ENCODE results near the gene ARIH2.

ARIH2 gene

DNA sequence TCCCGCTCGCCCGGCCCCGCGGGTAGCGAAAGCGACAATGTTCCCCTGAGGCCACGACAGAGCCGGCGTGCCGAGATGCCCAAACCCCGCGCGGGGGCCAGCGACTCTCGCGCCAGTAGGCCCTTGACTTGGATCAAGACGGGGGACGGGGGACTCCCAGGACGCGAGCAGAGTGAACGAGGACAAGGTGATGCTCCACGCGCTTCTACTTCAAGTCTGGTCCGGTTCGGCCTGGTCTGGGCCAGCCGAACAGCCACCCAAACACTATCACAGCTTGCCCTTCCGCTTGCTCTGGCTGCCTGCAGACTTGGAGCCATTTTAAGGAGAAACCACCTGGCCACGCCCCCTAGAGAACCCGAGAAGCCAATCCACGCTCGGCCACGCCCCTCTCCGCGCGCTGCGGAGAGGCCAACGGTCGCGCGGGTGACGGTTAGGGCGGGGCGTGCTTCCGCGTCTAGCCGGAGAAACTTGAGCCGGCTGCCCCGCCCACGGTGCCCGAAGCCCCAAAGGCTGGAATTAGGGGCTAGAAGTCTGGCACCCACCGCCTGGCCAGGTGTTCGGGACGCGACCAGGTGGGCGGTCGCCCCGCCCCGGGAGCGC is 102.7 kb downstream of the ARIH2 start:
- H3K36me3 ChIP-seq (ENCODE audit: control insufficient read depth in 4 of 4, insufficient read depth in 4 of 4, low read length in 3 of 4) = peaks cover 3 to 42% (median 30%) of the 10 kb centered on the region in 4 experiments
- ChIA-PET CTCF (interaction anchor here (1.0 to 10.2 kb wide), 11 partner anchors 9 to 150 kb away, joined by 3 to 94 read pairs (median 6); partner anchors contain the start of genes KLHDC8B, P4HTM and WDR6), POLR2A (interaction anchor here (0.6 to 3.9 kb wide), 15 partner anchors 8 to 144 kb away, joined by 3 to 42 read pairs (median 6); partner anchors contain the start of genes IMPDH2, P4HTM, QARS1 and QRICH1)
- H3K9me3 ChIP-seq (ENCODE audit: control extremely low read depth in 1 of 5, control insufficient read depth in 4 of 5, insufficient read depth in 2 of 5, low read depth in 1 of 5, low read length in 4 of 5) = no peaks in the 10 kb centered on the region
- WGBS (ENCODE audit: insufficient coverage) = under 1% methylated on average over 54 of the region's 60 CpGs
- H3K27me3 ChIP-seq (replicated peaks in 2 of 5; ENCODE audit: control insufficient read depth in 4 of 5, insufficient read depth in 5 of 5, low read length in 4 of 5) = no peaks in the 10 kb centered on the region
- H3K27ac ChIP-seq (ENCODE audit: insufficient read depth in 1 of 2, low read depth in 1 of 2, low read length in 2 of 2, poor library complexity in 1 of 2, severe bottlenecking in 2 of 2) = peak overlapping the region; percentile 95 to 98
- peak; percentile 97 to 99 (median 98) for DNase-seq
- peaks cover 6 to 68% (median 53%) of the 10 kb centered on the region in 4 experiments for H3K4me1 ChIP-seq (ENCODE audit: control extremely low read depth in 1 of 4, control insufficient read depth in 4 of 4, insufficient read depth in 4 of 4, low read length in 3 of 4)
- H3K4me3 ChIP-seq (ENCODE audit: control insufficient read depth in 1 of 7, extremely low read depth in 1 of 7, insufficient read depth in 4 of 7, low read depth in 2 of 7, low read length in 6 of 7) = peak overlapping the region; percentile 73 to 94 (median 82)

DNA sequence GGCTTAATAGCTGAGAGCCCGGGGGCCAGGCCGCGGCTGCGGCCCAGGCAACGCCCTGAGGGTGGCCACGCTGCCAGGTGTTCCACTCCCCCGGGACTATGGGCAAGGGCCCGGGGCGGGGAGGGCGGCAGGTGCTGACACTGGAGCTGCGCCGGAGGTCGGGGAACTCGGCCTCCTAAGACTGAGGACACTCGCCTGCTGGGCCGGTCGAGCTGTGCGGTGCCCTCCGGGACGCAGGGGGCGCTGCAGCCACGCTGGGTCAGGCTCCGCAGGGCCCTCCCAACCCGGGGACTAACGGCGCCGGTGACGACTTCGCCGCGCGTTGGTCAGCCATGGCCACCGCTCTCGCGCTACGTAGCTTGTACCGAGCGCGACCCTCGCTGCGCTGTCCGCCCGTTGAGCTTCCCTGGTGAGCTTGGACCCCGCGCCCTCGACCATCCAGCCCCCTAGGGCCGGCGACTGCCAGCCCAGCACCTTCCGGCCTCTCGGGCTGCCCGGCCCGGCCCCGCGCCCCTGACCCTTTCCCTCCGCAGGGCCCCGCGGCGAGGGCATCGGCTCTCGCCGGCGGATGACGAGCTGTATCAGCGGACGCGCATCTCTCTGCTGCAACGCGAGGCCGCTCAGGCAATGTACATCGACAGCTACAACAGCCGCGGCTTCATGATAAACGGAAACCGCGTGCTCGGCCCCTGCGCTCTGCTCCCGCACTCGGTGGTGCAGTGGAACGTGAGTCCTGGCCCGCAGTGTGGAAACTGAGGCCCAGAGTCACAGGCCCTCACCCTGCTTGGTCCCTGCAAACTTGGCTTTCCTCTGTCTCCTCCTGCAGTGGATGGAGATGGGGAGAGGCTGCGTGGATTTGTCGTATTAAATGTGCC is 103.4 kb downstream of the ARIH2 start, which contains the start of gene NDUFAF3:
Gene NDUFAF3, plus strand, starts transcription at position 309 of the 875 bp plus-strand sequence. Its CDS starts 24 bp downstream, at position 333.
- CTCF ChIA-PET = interaction anchor here (0.6 to 10.2 kb wide), 12 partner anchors 9 to 149 kb away, joined by 3 to 94 read pairs (median 5); partner anchors contain the start of genes KLHDC8B, P4HTM and WDR6
- peaks cover 6 to 70% (median 52%) of the 10 kb centered on the region in 4 experiments for H3K4me1 ChIP-seq (ENCODE audit: control extremely low read depth in 1 of 4, control insufficient read depth in 4 of 4, insufficient read depth in 4 of 4, low read length in 3 of 4)
- POLR2A ChIA-PET = interaction anchor here (0.6 to 3.9 kb wide), 14 partner anchors 7 to 143 kb away, joined by 3 to 42 read pairs (median 6); partner anchors contain the start of genes IMPDH2, P4HTM, QARS1 and QRICH1

DNA sequence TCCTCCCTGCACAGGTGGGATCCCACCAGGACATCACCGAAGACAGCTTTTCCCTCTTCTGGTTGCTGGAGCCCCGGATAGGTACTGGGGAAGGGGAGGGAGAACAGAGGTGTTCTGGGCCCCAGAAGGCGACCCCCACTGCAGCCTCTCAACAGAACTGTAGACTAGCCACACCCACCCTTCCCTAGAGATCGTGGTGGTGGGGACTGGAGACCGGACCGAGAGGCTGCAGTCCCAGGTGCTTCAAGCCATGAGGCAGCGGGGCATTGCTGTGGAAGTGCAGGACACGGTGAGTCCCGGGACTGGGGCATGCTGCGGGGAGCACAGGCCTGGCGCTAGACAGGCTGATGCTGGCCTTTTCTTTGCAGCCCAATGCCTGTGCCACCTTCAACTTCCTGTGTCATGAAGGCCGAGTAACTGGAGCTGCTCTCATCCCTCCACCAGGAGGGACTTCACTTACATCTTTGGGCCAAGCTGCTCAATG is 104.1 kb downstream of the ARIH2 start:
- Histone ChIP-seq H3K4me3 (ENCODE audit: control insufficient read depth in 1 of 7, extremely low read depth in 1 of 7, insufficient read depth in 4 of 7, low read depth in 2 of 7, low read length in 6 of 7) (peak overlapping the region; percentile 73 to 94 (median 82)), H3K36me3 (ENCODE audit: control insufficient read depth in 4 of 4, insufficient read depth in 4 of 4, low read length in 3 of 4) (peaks cover 3 to 51% (median 35%) of the 10 kb centered on the region in 4 experiments), H3K9me3 (ENCODE audit: control extremely low read depth in 1 of 5, control insufficient read depth in 4 of 5, insufficient read depth in 2 of 5, low read depth in 1 of 5, low read length in 4 of 5) (no peaks in the 10 kb centered on the region), H3K4me1 (ENCODE audit: control extremely low read depth in 1 of 4, control insufficient read depth in 4 of 4, insufficient read depth in 4 of 4, low read length in 3 of 4) (peaks cover 6 to 70% (median 48%) of the 10 kb centered on the region in 4 experiments), H3K27me3 (replicated peaks in 2 of 5; ENCODE audit: control insufficient read depth in 4 of 5, insufficient read depth in 5 of 5, low read length in 4 of 5) (no peaks in the 10 kb centered on the region), H3K27ac (ENCODE audit: insufficient read depth in 1 of 2, low read depth in 1 of 2, low read length in 2 of 2, poor library complexity in 1 of 2, severe bottlenecking in 2 of 2) (peak overlapping the region; percentile 95 to 98)
- no peak for DNase-seq
- POLR2A ChIA-PET = interaction anchor here (1.9 to 3.9 kb wide), 5 partner anchors 16 to 71 kb away, joined by 9 to 42 read pairs (median 13); partner anchors contain the start of genes P4HTM, QRICH1 and WDR6
- 48% methylated on average over 8 of the region's 12 CpGs for WGBS (ENCODE audit: insufficient coverage)
- CTCF ChIA-PET = interaction anchor here (0.7 to 10.2 kb wide), 6 partner anchors 8 to 69 kb away, joined by 3 to 94 read pairs (median 6); partner anchors contain the start of genes P4HTM and WDR6

More for the DNA sequence above, 103.4 kb downstream of the ARIH2 start, which contains the start of gene NDUFAF3:
- Histone ChIP-seq H3K27ac (ENCODE audit: insufficient read depth in 1 of 2, low read depth in 1 of 2, low read length in 2 of 2, poor library complexity in 1 of 2, severe bottlenecking in 2 of 2) (peak within 1 kb of the TSS; percentile 95 to 98), H3K27me3 (replicated peaks in 2 of 5; ENCODE audit: control insufficient read depth in 4 of 5, insufficient read depth in 5 of 5, low read length in 4 of 5) (no peaks in the 10 kb centered on the region), H3K36me3 (ENCODE audit: control insufficient read depth in 4 of 4, insufficient read depth in 4 of 4, low read length in 3 of 4) (peaks cover 3 to 44% (median 32%) of the 10 kb centered on the region in 4 experiments), H3K4me3 (ENCODE audit: control insufficient read depth in 1 of 7, extremely low read depth in 1 of 7, insufficient read depth in 4 of 7, low read depth in 2 of 7, low read length in 6 of 7) (peak within 1 kb of the TSS; percentile 73 to 94 (median 82)), H3K9me3 (ENCODE audit: control extremely low read depth in 1 of 5, control insufficient read depth in 4 of 5, insufficient read depth in 2 of 5, low read depth in 1 of 5, low read length in 4 of 5) (no peaks in the 10 kb centered on the region)
- WGBS (ENCODE audit: insufficient coverage) = under 1% methylated on average over 82 of the region's 83 CpGs
- peak; percentile 91 to 93 (median 92) for DNase-seq

DNA sequence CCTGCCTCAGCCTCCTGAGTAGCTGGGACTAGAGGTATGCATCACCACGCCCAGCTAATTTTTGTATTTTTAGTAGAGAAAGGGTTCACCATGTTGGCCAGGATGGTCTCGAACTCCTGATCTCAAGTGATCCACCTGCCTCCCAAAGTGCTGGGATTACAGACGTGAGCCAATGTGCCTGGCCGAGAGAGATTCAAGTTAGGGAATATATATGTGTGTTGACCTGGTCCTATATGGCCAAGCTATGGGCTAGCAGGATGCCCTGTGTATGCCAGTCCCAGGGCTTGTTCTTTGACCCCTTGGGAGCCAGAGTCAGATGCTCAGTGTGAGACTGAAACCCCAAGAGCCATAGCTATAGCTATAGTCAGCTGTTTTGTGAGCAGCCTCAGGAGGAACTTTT is 105.1 kb downstream of the ARIH2 start:
- POLR2A ChIA-PET = no interaction called here
- peaks cover 3 to 60% (median 35%) of the 10 kb centered on the region in 4 experiments for H3K36me3 ChIP-seq (ENCODE audit: control insufficient read depth in 4 of 4, insufficient read depth in 4 of 4, low read length in 3 of 4)
- CTCF ChIA-PET = interaction anchor here (1.0 to 2.6 kb wide), 5 partner anchors 10 to 108 kb away, joined by 3 to 14 read pairs (median 4); partner anchors contain the start of gene P4HTM
- H3K27me3 ChIP-seq (replicated peaks in 2 of 5; ENCODE audit: control insufficient read depth in 4 of 5, insufficient read depth in 5 of 5, low read length in 4 of 5) = no peaks in the 10 kb centered on the region
- H3K4me1 ChIP-seq (ENCODE audit: control extremely low read depth in 1 of 4, control insufficient read depth in 4 of 4, insufficient read depth in 4 of 4, low read length in 3 of 4) = peaks cover 13 to 74% (median 53%) of the 10 kb centered on the region in 4 experiments
- 100% methylated on average over 3 of the region's 4 CpGs for WGBS (ENCODE audit: insufficient coverage)
- no peaks in the 10 kb centered on the region for H3K9me3 ChIP-seq (ENCODE audit: control extremely low read depth in 1 of 5, control insufficient read depth in 4 of 5, insufficient read depth in 2 of 5, low read depth in 1 of 5, low read length in 4 of 5)
- H3K27ac ChIP-seq (ENCODE audit: insufficient read depth in 1 of 2, low read depth in 1 of 2, low read length in 2 of 2, poor library complexity in 1 of 2, severe bottlenecking in 2 of 2) = peak overlapping the region in 1 of 2 experiments; percentile 20
- no peak for DNase-seq
- no peak overlapping the region for H3K4me3 ChIP-seq (ENCODE audit: control insufficient read depth in 1 of 7, extremely low read depth in 1 of 7, insufficient read depth in 4 of 7, low read depth in 2 of 7, low read length in 6 of 7)

DNA sequence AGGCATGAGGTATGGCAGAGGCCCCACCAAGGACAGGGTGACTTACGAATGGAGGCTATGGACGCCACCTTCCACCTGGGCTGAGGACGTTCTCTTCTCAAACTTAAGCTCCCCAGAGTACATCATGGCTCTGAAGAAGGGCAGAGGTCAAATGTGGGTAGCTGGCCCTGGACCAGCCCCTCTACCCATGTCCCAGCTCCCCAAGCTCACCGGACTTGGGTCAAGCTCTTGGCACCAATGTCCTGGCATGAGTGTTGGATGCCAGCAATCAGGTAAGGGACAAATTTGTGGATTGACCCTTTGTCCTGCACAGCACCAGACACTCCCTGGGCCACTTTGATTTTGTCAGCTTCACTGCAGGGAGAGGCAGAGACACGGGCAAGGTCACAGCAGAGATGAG is 105.8 kb downstream of the ARIH2 start:
- 90% methylated on average over 5 of the region's 5 CpGs for WGBS (ENCODE audit: insufficient coverage)
- Histone ChIP-seq H3K27ac (ENCODE audit: insufficient read depth in 1 of 2, low read depth in 1 of 2, low read length in 2 of 2, poor library complexity in 1 of 2, severe bottlenecking in 2 of 2) (peak overlapping the region in 1 of 2 experiments; percentile 20), H3K9me3 (ENCODE audit: control extremely low read depth in 1 of 5, control insufficient read depth in 4 of 5, insufficient read depth in 2 of 5, low read depth in 1 of 5, low read length in 4 of 5) (no peaks in the 10 kb centered on the region), H3K36me3 (ENCODE audit: control insufficient read depth in 4 of 4, insufficient read depth in 4 of 4, low read length in 3 of 4) (peaks cover 3 to 60% (median 35%) of the 10 kb centered on the region in 4 experiments), H3K4me1 (ENCODE audit: control extremely low read depth in 1 of 4, control insufficient read depth in 4 of 4, insufficient read depth in 4 of 4, low read length in 3 of 4) (peaks cover 14 to 73% (median 52%) of the 10 kb centered on the region in 4 experiments), H3K27me3 (replicated peaks in 2 of 5; ENCODE audit: control insufficient read depth in 4 of 5, insufficient read depth in 5 of 5, low read length in 4 of 5) (no peaks in the 10 kb centered on the region), H3K4me3 (ENCODE audit: control insufficient read depth in 1 of 7, extremely low read depth in 1 of 7, insufficient read depth in 4 of 7, low read depth in 2 of 7, low read length in 6 of 7) (no peak overlapping the region)
- DNase-seq = no peak
- CTCF ChIA-PET = interaction anchor here (0.7 to 2.6 kb wide), 5 partner anchors 12 to 603 kb away, joined by 3 to 14 read pairs (median 4); partner anchors contain the start of gene P4HTM
- POLR2A ChIA-PET = no interaction called here

DNA sequence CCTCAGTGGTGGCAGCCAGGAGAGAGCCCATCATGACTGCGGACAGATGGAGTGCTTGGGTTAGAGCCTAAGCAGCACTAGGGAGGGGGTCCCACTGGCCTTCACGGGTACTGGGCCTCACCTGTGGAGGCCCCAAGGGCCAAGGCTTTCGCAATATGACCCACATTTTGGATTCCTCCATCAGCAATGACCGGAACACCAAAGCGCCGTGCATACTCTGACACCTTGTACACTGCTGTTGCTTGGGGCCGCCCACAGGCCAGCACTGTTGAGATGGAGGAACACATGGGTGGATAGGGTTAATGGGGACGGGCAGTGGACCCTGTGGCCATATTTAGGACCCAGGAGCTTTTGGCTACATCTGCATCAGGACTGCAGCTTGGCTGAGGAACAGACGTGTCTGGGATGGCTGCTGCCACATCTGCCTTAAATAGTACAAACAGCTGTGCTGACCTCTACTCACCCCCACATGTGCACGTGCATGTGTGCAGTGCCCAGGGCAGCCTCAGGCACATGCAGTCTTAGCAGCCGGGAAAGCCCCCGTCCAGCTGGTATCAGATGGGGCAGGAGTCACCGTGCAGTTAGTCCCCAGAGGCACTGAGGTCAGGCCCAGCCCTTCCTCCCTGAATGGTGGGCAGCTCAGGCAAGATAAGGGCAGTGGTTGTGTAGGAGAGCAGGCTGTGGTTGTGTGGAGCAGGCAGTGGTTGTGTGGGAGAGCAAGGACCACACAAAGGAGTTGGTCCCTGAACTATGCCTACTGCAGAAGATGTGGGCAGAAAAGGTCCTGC is 106.6 kb downstream of the ARIH2 start:
- Histone ChIP-seq H3K36me3 (ENCODE audit: control insufficient read depth in 4 of 4, insufficient read depth in 4 of 4, low read length in 3 of 4) (peaks cover 3 to 64% (median 37%) of the 10 kb centered on the region in 4 experiments), H3K9me3 (ENCODE audit: control extremely low read depth in 1 of 5, control insufficient read depth in 4 of 5, insufficient read depth in 2 of 5, low read depth in 1 of 5, low read length in 4 of 5) (no peaks in the 10 kb centered on the region), H3K27ac (ENCODE audit: insufficient read depth in 1 of 2, low read depth in 1 of 2, low read length in 2 of 2, poor library complexity in 1 of 2, severe bottlenecking in 2 of 2) (peak overlapping the region in 1 of 2 experiments; percentile 20), H3K4me1 (ENCODE audit: control extremely low read depth in 1 of 4, control insufficient read depth in 4 of 4, insufficient read depth in 4 of 4, low read length in 3 of 4) (peaks cover 8 to 67% (median 47%) of the 10 kb centered on the region in 4 experiments), H3K4me3 (ENCODE audit: control insufficient read depth in 1 of 7, extremely low read depth in 1 of 7, insufficient read depth in 4 of 7, low read depth in 2 of 7, low read length in 6 of 7) (no peak overlapping the region), H3K27me3 (replicated peaks in 2 of 5; ENCODE audit: control insufficient read depth in 4 of 5, insufficient read depth in 5 of 5, low read length in 4 of 5) (no peaks in the 10 kb centered on the region)
- peak; percentile 47 to 83 (median 73) for DNase-seq
- WGBS (ENCODE audit: insufficient coverage) = 84% methylated on average over 13 of the region's 13 CpGs
- ChIA-PET POLR2A (no interaction called here), CTCF (interaction anchor here (1.0 to 2.6 kb wide), 6 partner anchors 13 to 107 kb away, joined by 3 to 14 read pairs (median 4); partner anchors contain the start of gene P4HTM)
